HG03565 (cell line): ENCODE data around the gene CSNK2A1.
"Not testable (repeated sequence)": the region's sequence is repeated elsewhere in the genome, so short reads cannot be mapped to it uniquely, and the experiment has no call there.

Experiments
- ATAC-seq: cut with Tn5 transposase; IDR thresholded peaks from one replicate; pipeline ENCODE4 v1.9.1; 2021; ENCODE audit warnings: mild to moderate bottlenecking, moderate library complexity; ENCODE audit not compliant: unreplicated experiment

CSNK2A1 gene

GRCh38 chr20:543369-544152, at the start of gene CSNK2A1:
TSS of gene CSNK2A1 (minus strand) at chr20:543790. CDS start at chr20:508551, 35,239 bp downstream.
- peak; percentile 87 for ATAC-seq

- no peak for ATAC-seq
These were observed 48.9 kb upstream of the CSNK2A1 start for GRCh38 chr20:592506-592905.

- no peak for ATAC-seq
These were observed 48.4 kb upstream of the CSNK2A1 start for GRCh38 chr20:591941-592340.

GRCh38 chr20:588932-589672, 45.5 kb upstream of the CSNK2A1 start:
- ATAC-seq = no peak

- no peak for ATAC-seq
These were observed 44.9 kb upstream of the CSNK2A1 start for GRCh38 chr20:588476-588875.

GRCh38 chr20:584971-585301, 41.3 kb upstream of the CSNK2A1 start:
- no peak for ATAC-seq

- ATAC-seq = no peak
These were observed 40.8 kb upstream of the CSNK2A1 start for GRCh38 chr20:584161-584970.

GRCh38 chr20:582204-582603, 38.6 kb upstream of the CSNK2A1 start:
- no peak for ATAC-seq

GRCh38 chr20:578940-579690, 35.5 kb upstream of the CSNK2A1 start:
- ATAC-seq = not testable (repeated sequence)

GRCh38 chr20:577167-577791, 33.7 kb upstream of the CSNK2A1 start:
- ATAC-seq = no peak

- ATAC-seq = no peak
These were observed 32.6 kb upstream of the CSNK2A1 start for GRCh38 chr20:576156-576555.

GRCh38 chr20:575230-575629, 31.6 kb upstream of the CSNK2A1 start:
- ATAC-seq = no peak

GRCh38 chr20:574297-574942, 30.8 kb upstream of the CSNK2A1 start:
- ATAC-seq = no peak

GRCh38 chr20:573414-574296, 30.1 kb upstream of the CSNK2A1 start:
- no peak for ATAC-seq

GRCh38 chr20:572727-573126, 29.1 kb upstream of the CSNK2A1 start:
- no peak for ATAC-seq

- ATAC-seq = no peak
These were observed 28.3 kb upstream of the CSNK2A1 start for GRCh38 chr20:571754-572441.

- no peak for ATAC-seq
These were observed 25.3 kb upstream of the CSNK2A1 start for GRCh38 chr20:568673-569415.
